Caki2 (cell line): ENCODE results near the gene MYL10. TPM values are rescaled to one million over a fixed set of nuclear protein-coding genes. Genes with fewer than 3 reads are reported as not detected.
"Not testable (repeated sequence)": the region's sequence is repeated elsewhere in the genome, so short reads cannot be mapped to it uniquely, and the experiment has no call there.

ENCODE experiments used
- DNase-seq: peaks from one replicate; pipeline ENCODE4 v3.0.0-alpha.2; 2015; ENCODE audit warnings: low read depth
- in situ Hi-C: cut with HindIII; loops from 2 replicates; pipeline ENCODE4 v1.10.0; 2016; ENCODE audit warnings: low sequenced_read_pairs, low pct_unique_long_range_greater_than_20kb, mixed read lengths
- total RNA-seq: library from RNA; depleted of rRNA; stranded (reverse); fragments of >200 nt; shearing (Covaris generic); gene quantifications from 2 replicates; pipeline ENCODE4 v1.2.3, GENCODE V29; 2014; ENCODE audit warnings: low replicate concordance

The MYL10 gene
- total RNA-seq, 1 experiment from 2014 or later = not detected

DNA sequence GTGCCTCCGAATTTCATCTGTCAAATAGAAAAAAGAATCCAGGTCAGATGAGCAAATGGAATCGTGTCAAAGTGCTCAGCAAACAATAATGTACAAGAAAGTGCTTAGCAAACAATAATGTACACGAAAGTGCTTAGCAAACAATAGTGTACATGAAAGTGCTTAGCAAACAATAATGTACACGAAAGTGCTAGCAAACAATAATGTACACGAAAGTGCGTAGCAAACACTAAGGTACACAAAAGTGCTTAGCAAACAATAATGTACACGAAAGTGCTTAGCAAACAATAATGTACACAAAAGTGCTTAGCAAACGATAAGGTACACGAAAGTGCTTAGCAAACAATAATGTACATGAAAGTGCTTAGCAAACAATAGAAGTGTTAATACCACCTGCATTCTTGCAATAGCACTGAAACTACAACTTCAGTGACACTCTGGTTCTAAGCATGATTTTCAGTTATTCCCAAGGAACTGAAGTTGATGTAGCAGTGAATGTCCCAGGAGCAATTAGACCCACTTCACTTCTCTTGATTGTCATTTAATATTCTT is 33.4 kb upstream of the MYL10 start:
- in situ Hi-C loops = no loop called here
- no peak for DNase-seq

DNA sequence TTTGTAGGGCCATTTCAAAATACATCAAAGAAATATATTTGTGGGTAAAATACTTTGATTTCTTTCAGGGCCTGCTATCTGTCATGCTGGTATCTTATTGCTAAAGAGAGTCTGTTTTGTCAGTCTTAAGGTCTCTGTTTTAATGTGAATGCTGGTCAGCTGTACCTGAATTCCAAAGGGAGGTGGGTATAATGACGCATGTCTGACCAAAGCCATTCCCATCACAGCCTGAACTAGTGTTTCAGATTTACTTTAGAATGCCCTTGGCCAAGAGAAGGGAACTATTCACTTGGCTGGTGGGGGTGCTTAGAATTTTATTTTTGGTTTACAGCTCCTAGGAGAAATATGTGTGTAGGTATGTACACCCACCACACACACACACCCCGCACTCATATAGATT is 30.6 kb upstream of the MYL10 start:
- peak; percentile 78 for DNase-seq
- in situ Hi-C loops = no loop called here

DNA sequence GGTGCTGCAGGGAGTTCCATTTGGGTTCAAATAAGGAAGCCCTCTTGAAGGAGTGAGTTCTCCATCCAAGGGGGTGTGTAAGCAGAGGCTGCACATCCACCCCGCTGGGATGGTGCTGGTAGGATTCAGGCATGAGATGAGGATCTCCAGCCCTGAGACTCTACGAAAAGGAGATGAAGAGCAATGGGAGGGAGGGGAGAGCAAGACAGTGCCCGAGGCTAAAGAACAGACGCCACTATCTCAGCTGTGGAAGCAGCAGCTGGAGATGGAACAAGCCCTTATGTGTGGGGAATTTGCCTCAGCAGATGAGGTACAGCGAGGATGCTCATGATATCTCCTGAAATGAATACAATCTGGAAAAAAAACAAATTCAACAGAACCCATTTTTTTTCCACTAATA is 28.1 kb upstream of the MYL10 start:
- in situ Hi-C loops = no loop called here
- no peak for DNase-seq

DNA sequence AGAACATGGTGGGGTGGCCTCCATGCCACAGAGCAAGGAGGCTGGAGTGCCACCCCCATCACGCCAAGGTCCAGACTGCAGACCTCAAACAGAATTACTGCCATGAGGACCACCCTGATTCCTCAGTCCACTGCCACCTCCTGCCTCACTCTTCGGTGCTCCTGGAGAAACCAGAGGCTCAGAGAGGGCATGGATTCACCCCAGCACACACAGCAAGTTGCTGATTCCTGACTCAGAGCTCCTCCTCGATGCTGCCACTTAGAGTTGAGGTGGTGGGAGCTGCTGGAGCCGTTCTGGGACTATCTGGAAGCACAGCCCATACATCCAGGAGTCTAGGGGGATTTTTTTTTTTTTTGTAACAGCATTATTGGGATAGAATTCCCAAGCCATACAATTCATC is 22.0 kb upstream of the MYL10 start:
- in situ Hi-C loops = no loop called here
- DNase-seq = no peak

DNA sequence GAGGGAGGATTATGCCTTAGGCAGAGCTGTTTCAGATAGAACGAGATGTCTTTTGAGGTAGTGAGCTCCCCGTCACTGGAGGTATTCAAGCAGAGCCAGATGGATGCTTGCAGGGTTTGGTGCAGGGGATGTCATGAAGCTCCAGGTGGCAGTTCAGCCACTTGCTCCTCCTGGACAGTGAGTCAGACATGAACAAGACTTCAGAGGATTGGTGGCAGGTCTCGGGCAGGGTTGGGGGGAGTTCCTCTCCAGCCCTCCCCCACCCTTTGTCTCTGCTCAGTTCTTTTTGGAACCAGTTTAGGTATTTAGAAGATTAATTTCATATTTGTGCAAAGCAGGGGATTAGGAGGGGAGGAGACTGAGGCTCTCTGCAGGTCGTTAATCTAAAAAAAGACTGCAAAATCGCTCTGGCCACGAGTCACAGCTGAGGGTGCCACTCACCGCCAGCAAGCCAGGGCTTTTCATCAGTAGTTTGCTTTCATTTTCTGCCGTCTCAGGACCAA is 21.5 kb upstream of the MYL10 start:
- in situ Hi-C loops = no loop called here
- DNase-seq = peak; percentile 12

DNA sequence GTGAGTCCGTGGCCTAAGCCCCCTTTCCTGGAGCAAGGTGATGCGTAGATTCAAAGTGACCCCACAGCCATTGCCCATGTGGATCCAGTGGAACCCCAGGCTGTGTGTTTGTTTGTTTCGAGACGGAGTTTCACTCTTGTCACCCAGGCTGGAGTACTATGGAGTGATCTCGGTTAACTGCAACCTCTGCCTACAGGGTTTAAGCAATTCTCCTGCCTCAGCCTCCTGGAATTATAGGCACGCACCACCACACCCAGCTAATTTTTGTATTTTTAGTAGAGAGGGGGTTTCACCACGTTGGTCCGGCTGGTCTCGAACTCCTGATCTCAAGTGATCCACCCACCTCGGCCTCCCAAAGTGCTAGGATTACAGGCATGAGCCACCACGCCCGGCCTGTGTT is 18.8 kb upstream of the MYL10 start:
- in situ Hi-C loops, DNase-seq: not testable (repeated sequence)

DNA sequence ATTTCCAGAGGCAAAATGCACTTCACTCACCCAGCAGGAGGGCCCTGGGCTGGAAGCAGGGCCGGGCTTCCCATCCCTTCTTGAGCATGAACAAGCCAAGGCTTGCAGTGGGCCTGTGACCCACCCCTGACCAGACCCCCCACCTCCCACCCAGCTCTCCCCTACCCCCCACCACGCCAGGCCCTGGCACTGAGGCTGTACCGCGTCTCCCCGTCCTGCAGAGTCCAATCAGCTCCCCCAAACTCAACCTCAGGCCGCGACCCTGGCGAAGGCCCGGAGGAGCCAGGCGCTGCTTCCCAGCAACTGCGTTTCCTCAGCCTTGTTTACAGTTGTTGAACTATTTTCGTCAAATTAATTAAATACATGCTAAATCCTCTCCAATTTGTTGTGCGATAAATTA is 16.9 kb upstream of the MYL10 start:
- no peak for DNase-seq
- in situ Hi-C loops = no loop called here

DNA sequence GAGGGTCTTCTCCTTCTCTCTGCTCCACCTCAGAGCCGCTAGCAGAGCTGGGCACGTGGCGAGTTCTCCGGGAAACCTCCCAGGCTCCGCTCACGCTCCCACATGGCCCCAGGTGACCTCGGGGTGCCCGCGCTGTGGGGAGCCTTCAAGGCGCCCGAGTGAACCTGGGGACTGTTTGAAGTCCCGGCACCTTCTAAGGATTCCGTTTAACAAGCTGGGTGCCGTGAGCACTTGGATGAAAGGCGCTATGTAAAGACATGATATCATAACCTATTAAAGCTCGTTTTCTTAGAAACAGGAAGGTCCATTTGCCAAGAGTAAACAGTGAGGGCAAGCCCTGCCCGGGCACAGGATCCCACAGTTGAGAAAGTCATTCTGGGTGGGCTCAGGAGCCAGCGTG is 15.8 kb upstream of the MYL10 start:
- in situ Hi-C loops = no loop called here
- no peak for DNase-seq

DNA sequence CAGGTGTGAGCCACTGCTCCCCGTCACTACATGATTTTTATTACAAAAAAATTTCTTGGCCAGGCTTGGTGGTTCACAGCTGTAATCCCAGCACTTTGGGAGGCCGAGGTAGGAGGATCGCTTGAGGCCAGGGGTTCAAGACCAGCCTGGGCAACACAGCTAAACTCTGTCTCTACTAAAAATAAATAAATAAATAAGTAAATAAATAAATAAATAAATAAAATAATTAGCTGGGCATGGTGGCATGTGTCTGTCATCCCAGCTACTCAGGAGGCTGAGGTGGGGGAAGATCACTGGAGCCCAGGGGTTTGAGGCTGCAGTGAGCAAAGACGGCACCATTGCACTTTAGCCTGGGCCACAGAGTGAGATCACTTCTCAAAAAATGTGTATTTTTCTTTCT is 10.0 kb upstream of the MYL10 start:
- in situ Hi-C loops, DNase-seq: not testable (repeated sequence)

DNA sequence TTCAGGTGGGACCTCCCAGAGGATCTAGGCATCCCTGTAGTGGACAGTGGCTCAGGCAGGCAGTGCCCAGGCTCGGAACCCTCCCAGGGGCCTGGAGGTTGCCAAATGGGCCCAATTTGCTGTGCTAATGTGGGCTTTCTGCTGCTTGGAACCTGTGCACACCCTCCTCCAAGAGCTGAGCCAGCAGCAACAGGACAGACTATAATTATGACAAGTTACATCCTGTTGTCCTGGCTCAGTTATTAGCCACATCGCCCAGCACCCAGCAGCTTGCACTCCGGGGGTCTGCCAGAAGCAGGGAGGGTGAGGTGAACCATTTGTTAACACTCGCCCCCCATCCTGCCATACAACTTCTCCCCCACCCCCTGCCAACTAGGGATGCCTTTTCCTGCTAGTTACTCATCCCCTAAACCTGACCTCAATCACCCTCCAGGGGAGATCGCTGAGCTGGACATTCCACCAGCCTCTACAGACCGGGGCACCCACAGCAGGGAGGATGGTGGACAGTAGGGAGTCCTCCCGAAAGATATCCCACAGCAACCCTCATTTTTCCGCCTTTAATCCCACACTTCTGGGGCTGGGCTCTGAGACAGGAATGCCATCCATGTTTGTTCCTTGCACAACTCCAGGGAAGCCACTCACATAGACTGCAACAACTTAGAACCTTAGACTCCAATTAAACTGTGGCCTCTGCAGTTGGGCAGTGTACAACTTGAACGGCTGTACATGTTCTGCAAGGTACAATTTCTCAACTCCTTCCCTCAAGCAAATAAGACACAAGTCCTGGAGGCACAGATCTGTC is 7.9 kb upstream of the MYL10 start:
- no peak for DNase-seq
- in situ Hi-C loops = no loop called here

DNA sequence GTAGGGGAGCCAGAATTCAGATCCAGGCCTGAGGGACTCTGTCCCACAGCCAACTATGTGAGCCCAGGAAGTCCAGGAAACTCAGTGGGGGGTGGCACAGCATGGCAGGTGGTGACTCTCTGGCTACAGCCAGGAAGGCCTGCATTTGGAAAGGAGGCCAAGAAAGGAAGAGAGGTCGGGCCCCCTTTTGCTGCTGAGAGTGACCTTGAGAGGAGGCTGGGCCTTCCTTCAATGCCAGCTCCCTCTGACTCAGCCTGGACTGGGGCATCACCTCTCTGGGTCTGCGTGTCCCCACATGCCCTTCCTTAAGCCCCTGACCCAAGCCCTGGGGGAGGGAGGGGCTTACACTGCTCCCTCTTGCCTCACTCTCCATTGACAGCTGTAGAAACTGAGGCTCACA is 6.4 kb upstream of the MYL10 start:
- in situ Hi-C loops = no loop called here
- DNase-seq = no peak

DNA sequence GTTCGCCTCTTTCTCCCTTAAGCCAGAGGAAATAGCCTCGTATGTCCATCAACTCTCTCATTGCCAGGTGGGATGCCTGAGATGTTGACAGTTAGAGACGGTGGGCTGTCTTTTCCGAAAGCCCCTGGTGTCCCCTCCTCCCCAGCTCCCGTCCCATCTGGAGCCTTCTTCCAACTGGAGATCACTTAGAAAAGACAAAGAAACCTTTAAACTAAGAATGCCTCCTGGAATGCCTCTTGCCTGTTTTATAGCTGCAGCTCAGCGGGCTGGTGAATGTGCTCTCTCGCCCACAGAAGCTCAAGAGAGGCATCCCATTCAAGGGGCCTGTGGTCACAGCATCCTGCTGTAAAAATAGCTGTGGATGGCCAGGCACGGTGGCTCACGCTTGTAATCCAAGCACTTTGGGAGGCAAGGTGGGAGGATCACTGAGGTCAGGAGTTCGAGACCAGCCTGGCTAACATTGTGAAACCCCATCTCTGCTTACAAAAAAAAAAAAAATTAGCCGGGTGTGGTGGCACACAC is 5.2 kb upstream of the MYL10 start:
- in situ Hi-C loops = no loop called here
- no peak for DNase-seq

DNA sequence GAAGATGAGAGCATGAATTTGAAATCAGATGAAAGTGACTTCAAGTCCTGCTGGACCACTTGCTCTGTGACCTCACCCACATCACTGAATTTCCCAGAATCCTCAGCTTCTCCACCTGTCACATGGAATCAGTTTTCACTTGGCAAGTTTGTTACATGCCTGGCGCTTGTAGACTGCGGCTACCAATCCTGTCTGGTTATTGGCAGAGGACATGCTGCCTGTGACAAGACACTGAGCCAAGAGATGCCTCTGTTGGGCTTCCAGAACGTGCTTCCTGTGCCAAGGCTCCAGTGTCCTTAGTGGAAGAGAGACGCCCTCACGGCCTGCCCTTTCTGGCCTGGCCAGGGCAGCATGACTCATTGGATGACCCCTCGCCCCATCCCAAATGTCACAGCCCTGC is 4.4 kb upstream of the MYL10 start:
- in situ Hi-C loops = no loop called here
- DNase-seq = no peak

DNA sequence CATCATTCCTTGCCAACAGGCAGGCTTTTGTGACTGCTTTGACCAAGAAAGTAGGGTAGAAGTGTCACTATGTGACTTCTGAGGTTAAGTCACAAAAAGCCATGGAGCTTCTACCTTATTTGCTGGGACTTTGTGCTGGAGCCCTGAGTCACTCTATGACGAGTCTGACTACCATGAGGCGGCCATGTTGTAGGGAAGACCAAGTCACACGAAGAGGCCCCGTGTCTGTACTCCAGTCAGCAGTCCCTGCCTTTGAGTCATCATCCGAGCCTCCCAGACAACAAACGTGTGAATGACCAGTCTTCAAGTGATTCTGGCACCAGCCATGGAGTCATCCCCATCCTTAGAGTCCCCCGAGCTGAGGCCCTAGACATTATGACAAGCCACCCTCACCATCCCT is 3.5 kb upstream of the MYL10 start:
- no peak for DNase-seq

DNA sequence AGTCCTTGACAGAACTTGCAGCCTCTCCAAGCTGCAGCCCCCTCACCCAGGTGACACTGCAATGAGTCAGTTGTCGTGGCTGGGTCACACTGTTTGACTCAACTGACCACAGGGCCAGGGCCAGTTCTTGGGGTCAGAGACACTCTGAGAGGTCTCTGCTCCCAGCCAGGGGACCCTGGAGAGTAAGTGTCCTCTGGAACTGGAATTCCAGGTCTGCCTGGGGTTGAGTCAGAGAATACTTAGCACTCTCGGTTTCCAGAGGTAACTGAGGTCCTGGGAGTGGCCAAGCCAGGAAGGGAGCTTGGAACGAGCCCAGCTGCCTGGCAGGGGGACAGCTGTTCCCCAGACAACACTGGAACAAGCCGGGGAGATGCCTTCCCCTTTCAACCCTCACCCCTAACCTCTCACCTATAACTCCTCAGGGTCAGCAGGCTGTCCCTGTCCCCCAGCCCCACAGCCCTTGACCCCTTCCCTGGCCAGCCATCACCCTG is 2.2 kb upstream of the MYL10 start:
- in situ Hi-C loops = no loop called here
- DNase-seq = no peak

More for the DNA sequence above, 3.5 kb upstream of the MYL10 start:
- in situ Hi-C loops = no loop called here

DNA sequence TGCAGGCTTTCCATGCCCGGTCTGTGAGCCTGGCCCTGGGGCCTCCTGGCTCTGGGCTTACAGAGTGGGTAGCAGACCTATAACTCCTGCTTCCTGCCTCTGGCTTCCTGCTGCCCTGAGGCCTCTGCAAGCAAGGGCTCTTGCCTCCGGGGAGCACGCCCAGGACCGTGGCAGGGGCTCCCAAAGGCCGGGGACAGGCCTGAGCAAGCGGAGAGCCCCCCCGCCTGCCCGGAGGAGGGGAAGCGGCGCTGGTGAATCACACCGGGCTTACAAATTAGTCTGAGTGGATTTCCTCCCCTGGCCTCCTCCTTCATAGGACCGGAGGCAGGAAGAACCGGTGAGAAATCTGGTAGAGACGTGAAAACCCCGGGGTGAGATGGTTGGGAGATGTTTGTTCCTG is 1.5 kb upstream of the MYL10 start:
- no peak for DNase-seq
- in situ Hi-C loops = no loop called here

DNA sequence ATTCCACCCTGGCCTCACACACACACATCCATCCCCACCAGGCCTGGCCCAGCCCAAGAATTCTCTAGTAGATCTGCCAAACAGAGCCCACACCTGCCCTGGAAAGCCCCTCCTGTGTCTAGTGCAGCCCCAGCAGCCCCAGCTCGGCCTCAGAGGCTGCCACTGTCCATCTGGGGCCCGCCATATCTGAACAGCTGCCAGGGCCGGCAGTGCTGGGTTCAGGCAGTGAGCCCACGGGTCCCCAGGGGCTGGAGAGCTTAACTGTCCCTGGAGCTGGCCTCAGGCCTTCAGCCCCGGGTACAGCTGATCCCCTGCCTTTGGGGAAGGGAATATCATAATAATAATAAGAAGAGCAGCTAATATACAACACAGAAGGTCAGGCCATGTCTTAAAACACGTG is 574 bp downstream of the MYL10 start:
- no peak for DNase-seq
- in situ Hi-C loops = no loop called here

DNA sequence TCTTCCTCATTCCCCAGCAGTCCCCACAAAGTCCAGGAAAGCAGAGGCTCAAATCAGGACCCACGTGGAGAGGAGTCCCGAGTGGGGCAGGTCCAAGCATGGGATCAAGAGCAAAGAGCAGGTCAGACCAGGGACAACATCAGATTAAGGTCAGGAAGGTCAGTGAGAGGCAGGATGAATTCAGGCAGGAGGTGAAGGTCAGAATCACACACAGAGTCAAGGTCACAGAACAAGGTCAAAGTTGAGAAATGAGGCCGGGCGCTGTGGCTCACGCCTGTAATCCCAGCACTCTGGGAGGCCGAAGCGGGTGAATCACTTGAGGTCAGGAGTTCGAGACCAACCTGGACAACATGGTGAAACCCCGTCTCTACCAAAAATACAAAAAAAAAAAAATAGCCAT is 2.3 kb downstream of the MYL10 start:
- in situ Hi-C loops = no loop called here
- no peak for DNase-seq

DNA sequence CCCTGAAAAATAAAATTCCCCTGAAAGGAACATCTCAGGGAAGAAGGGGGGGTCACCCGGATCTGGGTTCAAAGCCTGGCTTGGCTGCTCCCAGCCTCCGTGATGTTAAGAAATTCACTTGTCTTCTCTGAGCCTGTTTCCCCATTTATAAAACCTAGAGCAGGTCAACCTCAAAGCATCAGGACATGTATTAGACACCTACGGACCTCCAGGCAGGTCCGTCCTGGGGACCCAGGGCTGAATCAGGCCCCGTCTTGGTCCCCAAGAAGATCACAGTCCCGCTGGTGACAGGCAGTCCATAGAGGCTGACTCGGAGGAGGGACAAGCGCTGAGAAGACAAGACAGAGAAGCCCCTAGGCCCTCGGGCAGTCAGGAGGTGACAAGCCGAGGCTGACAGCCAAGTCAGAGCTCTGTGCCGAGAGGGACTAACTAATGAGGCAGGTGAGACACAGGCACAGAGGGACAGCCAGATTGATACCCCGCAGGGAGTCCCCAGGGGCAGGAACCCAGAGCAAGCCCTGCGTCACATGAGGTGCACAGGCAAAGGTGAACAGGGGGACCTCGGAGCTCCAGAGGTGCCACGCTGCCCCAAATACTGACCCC is 2.9 kb downstream of the MYL10 start:
- DNase-seq = no peak
- in situ Hi-C loops = no loop called here
